Measurements from ENCODE around the gene PTPRM.

Gene PTPRM

GRCh38 chr18:8277270-8277669 is 710.2 kb downstream of the PTPRM start:
- no peaks in the 10 kb centered on the region for H3K27me3 ChIP-seq (ENCODE audit: insufficient read depth, insufficient read length)
- H3K36me3 ChIP-seq (ENCODE audit: insufficient read depth, insufficient read length, low read length), result no peaks in the 10 kb centered on the region
- H3K4me3 ChIP-seq (ENCODE audit: insufficient read length, low read depth), result no peak overlapping the region
- TF ChIP-seq ZNF274 (IDR thresholded peaks at IDR 0.05; ENCODE audit: low read depth, low read length) (no peak), SUZ12 (IDR thresholded peaks at IDR 0.05; ENCODE audit: extremely low read depth, insufficient read depth, insufficient read length) (no peak), YY1 (IDR thresholded peaks at IDR 0.05; ENCODE audit: insufficient read depth, insufficient read length) (no peak)
- H3K9ac ChIP-seq (ENCODE audit: insufficient read length, low read depth), result no peak overlapping the region
- no peaks in the 10 kb centered on the region for H3K4me1 ChIP-seq (ENCODE audit: insufficient read depth, insufficient read length)
- no peak for DNase-seq (ENCODE audit: low read depth, low spot score)
- no peaks in the 10 kb centered on the region for H3K9me3 ChIP-seq (ENCODE audit: insufficient read depth, low read length)

- H3K4me1 ChIP-seq (ENCODE audit: insufficient read depth, insufficient read length), result no peaks in the 10 kb centered on the region
- no peaks in the 10 kb centered on the region for H3K36me3 ChIP-seq (ENCODE audit: insufficient read depth, insufficient read length, low read length)
- no peak overlapping the region for H3K9ac ChIP-seq (ENCODE audit: insufficient read length, low read depth)
- no peaks in the 10 kb centered on the region for H3K9me3 ChIP-seq (ENCODE audit: insufficient read depth, low read length)
- no peak for TF ChIP-seq SUZ12 (IDR thresholded peaks at IDR 0.05; ENCODE audit: extremely low read depth, insufficient read depth, insufficient read length)
- no peak for TF ChIP-seq ZNF274 (IDR thresholded peaks at IDR 0.05; ENCODE audit: low read depth, low read length)
- no peak for TF ChIP-seq YY1 (IDR thresholded peaks at IDR 0.05; ENCODE audit: insufficient read depth, insufficient read length)
- H3K4me3 ChIP-seq (ENCODE audit: insufficient read length, low read depth), result no peak overlapping the region
- no peak for DNase-seq (ENCODE audit: low read depth, low spot score)
- H3K27me3 ChIP-seq (ENCODE audit: insufficient read depth, insufficient read length), result no peaks in the 10 kb centered on the region
Measured at GRCh38 chr18:8279346-8279745, 712.2 kb downstream of the PTPRM start.

- Histone ChIP-seq H3K9me3 (ENCODE audit: insufficient read depth, low read length) (no peaks in the 10 kb centered on the region), H3K36me3 (ENCODE audit: insufficient read depth, insufficient read length, low read length) (no peaks in the 10 kb centered on the region), H3K4me3 (ENCODE audit: insufficient read length, low read depth) (no peak overlapping the region), H3K4me1 (ENCODE audit: insufficient read depth, insufficient read length) (no peaks in the 10 kb centered on the region), H3K27me3 (ENCODE audit: insufficient read depth, insufficient read length) (no peaks in the 10 kb centered on the region), H3K9ac (ENCODE audit: insufficient read length, low read depth) (no peak overlapping the region)
- DNase-seq (ENCODE audit: low read depth, low spot score), result no peak
- TF ChIP-seq ZNF274 (IDR thresholded peaks at IDR 0.05; ENCODE audit: low read depth, low read length), result no peak
- TF ChIP-seq SUZ12 (IDR thresholded peaks at IDR 0.05; ENCODE audit: extremely low read depth, insufficient read depth, insufficient read length), result no peak
- TF ChIP-seq YY1 (IDR thresholded peaks at IDR 0.05; ENCODE audit: insufficient read depth, insufficient read length), result no peak
Measured at GRCh38 chr18:8279781-8280330, 712.7 kb downstream of the PTPRM start.

- H3K9me3 ChIP-seq (ENCODE audit: insufficient read depth, low read length), result no peaks in the 10 kb centered on the region
- TF ChIP-seq YY1 (IDR thresholded peaks at IDR 0.05; ENCODE audit: insufficient read depth, insufficient read length) (no peak), SUZ12 (IDR thresholded peaks at IDR 0.05; ENCODE audit: extremely low read depth, insufficient read depth, insufficient read length) (no peak), ZNF274 (IDR thresholded peaks at IDR 0.05; ENCODE audit: low read depth, low read length) (no peak)
- no peak for DNase-seq (ENCODE audit: low read depth, low spot score)
- H3K36me3 ChIP-seq (ENCODE audit: insufficient read depth, insufficient read length, low read length), result no peaks in the 10 kb centered on the region
- H3K4me1 ChIP-seq (ENCODE audit: insufficient read depth, insufficient read length), result no peaks in the 10 kb centered on the region
- no peaks in the 10 kb centered on the region for H3K27me3 ChIP-seq (ENCODE audit: insufficient read depth, insufficient read length)
- H3K9ac ChIP-seq (ENCODE audit: insufficient read length, low read depth), result no peak overlapping the region
- no peak overlapping the region for H3K4me3 ChIP-seq (ENCODE audit: insufficient read length, low read depth)
Measured at GRCh38 chr18:8283891-8284585, 716.9 kb downstream of the PTPRM start.

- no peak for DNase-seq (ENCODE audit: low read depth, low spot score)
- H3K9ac ChIP-seq (ENCODE audit: insufficient read length, low read depth), result no peak overlapping the region
- H3K4me1 ChIP-seq (ENCODE audit: insufficient read depth, insufficient read length), result no peaks in the 10 kb centered on the region
- no peaks in the 10 kb centered on the region for H3K36me3 ChIP-seq (ENCODE audit: insufficient read depth, insufficient read length, low read length)
- H3K4me3 ChIP-seq (ENCODE audit: insufficient read length, low read depth), result no peak overlapping the region
- no peaks in the 10 kb centered on the region for H3K9me3 ChIP-seq (ENCODE audit: insufficient read depth, low read length)
- no peaks in the 10 kb centered on the region for H3K27me3 ChIP-seq (ENCODE audit: insufficient read depth, insufficient read length)
- no peak for TF ChIP-seq SUZ12 (IDR thresholded peaks at IDR 0.05; ENCODE audit: extremely low read depth, insufficient read depth, insufficient read length)
- no peak for TF ChIP-seq YY1 (IDR thresholded peaks at IDR 0.05; ENCODE audit: insufficient read depth, insufficient read length)
Measured at GRCh38 chr18:8286303-8286702, 719.2 kb downstream of the PTPRM start.

GRCh38 chr18:8287196-8287885 is 720.2 kb downstream of the PTPRM start:
- no peak overlapping the region for H3K4me3 ChIP-seq (ENCODE audit: insufficient read length, low read depth)
- no peak overlapping the region for H3K9ac ChIP-seq (ENCODE audit: insufficient read length, low read depth)
- no peaks in the 10 kb centered on the region for H3K4me1 ChIP-seq (ENCODE audit: insufficient read depth, insufficient read length)
- no peak for DNase-seq (ENCODE audit: low read depth, low spot score)
- TF ChIP-seq YY1 (IDR thresholded peaks at IDR 0.05; ENCODE audit: insufficient read depth, insufficient read length), result no peak
- no peak for TF ChIP-seq SUZ12 (IDR thresholded peaks at IDR 0.05; ENCODE audit: extremely low read depth, insufficient read depth, insufficient read length)
- TF ChIP-seq ZNF274 (IDR thresholded peaks at IDR 0.05; ENCODE audit: low read depth, low read length), result no peak
- no peaks in the 10 kb centered on the region for H3K9me3 ChIP-seq (ENCODE audit: insufficient read depth, low read length)
- H3K27me3 ChIP-seq (ENCODE audit: insufficient read depth, insufficient read length), result no peaks in the 10 kb centered on the region
- H3K36me3 ChIP-seq (ENCODE audit: insufficient read depth, insufficient read length, low read length), result no peaks in the 10 kb centered on the region

- TF ChIP-seq ZNF274 (IDR thresholded peaks at IDR 0.05; ENCODE audit: low read depth, low read length), result no peak
- TF ChIP-seq SUZ12 (IDR thresholded peaks at IDR 0.05; ENCODE audit: extremely low read depth, insufficient read depth, insufficient read length), result no peak
- TF ChIP-seq YY1 (IDR thresholded peaks at IDR 0.05; ENCODE audit: insufficient read depth, insufficient read length), result no peak
- Histone ChIP-seq H3K27me3 (ENCODE audit: insufficient read depth, insufficient read length) (no peaks in the 10 kb centered on the region), H3K4me1 (ENCODE audit: insufficient read depth, insufficient read length) (no peaks in the 10 kb centered on the region), H3K4me3 (ENCODE audit: insufficient read length, low read depth) (no peak overlapping the region), H3K9ac (ENCODE audit: insufficient read length, low read depth) (no peak overlapping the region), H3K9me3 (ENCODE audit: insufficient read depth, low read length) (no peaks in the 10 kb centered on the region), H3K36me3 (ENCODE audit: insufficient read depth, insufficient read length, low read length) (no peaks in the 10 kb centered on the region)
- DNase-seq (ENCODE audit: low read depth, low spot score), result no peak
Measured at GRCh38 chr18:8288472-8289195, 721.5 kb downstream of the PTPRM start.
